GM20000 (cell line): ENCODE results near the gene TLR2.

Experiments
- DNase-seq: peaks from one replicate; pipeline ENCODE4 v3.0.0; 2012; ENCODE audit warnings: low spot score
- TF ChIP-seq, protein P1 (sequence below): IDR thresholded peaks from 2 replicates; pipeline ENCODE4 v1.5.1; 2012; ENCODE audit warnings: mild to moderate bottlenecking, control low read depth; ENCODE audit errors: extremely low read depth, missing control alignments

The TLR2 gene

DNA sequence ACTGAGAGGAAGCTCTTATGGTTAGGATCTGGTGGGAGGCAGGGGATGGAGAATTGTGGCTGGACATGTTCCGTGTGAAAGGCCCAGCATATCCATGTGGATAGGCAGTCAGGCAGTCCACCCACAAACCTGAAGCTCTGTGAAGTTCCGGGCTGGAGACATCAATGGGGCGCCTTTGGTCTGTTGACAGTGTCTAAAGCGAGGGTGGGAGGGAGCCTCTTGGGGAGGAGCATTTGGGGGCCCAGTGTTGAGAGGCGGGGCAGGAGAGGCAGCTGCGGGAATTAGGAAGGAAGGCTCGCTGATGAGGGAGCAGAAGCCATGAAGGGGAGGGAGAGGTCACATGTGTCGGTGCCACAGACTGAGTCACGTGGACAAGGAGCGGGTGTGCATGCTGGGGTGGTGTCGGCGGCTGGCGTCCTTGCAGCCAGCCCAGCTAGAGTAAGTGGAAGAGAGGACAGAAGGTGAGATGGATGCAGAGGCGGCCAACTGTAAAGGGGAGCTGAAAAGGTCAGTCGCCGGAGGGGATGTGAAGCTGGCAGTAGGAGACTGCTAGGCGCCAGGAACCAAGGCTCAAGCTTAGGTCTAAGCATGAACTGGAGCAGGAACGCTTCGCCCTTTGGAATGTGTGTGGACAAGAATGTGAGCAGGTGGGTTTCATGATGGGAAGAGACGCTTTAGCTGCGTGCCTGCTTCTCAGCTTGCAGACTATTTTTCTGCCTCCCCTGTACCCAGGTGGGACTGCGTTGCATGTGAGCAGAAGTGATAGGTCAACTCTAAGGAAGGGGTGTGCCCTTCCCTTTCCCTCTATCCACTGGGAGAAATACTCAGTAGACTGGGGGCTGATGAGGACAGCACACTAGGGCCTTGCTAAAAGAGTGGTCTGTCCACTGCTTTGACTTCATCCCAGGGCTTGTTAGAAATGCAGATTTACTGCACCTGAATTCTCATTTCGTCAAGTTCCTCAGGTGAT lies 44.0 kb upstream of the TLR2 start:
- DNase-seq: no peak

GRCh38 chr4:153641532-153641931 lies 42.5 kb upstream of the TLR2 start:
- TF ChIP-seq, protein P1, sequence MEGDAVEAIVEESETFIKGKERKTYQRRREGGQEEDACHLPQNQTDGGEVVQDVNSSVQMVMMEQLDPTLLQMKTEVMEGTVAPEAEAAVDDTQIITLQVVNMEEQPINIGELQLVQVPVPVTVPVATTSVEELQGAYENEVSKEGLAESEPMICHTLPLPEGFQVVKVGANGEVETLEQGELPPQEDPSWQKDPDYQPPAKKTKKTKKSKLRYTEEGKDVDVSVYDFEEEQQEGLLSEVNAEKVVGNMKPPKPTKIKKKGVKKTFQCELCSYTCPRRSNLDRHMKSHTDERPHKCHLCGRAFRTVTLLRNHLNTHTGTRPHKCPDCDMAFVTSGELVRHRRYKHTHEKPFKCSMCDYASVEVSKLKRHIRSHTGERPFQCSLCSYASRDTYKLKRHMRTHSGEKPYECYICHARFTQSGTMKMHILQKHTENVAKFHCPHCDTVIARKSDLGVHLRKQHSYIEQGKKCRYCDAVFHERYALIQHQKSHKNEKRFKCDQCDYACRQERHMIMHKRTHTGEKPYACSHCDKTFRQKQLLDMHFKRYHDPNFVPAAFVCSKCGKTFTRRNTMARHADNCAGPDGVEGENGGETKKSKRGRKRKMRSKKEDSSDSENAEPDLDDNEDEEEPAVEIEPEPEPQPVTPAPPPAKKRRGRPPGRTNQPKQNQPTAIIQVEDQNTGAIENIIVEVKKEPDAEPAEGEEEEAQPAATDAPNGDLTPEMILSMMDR: no peak
- DNase-seq: no peak

More for the DNA sequence above, 44.0 kb upstream of the TLR2 start:
- TF ChIP-seq, protein P1: no peak

GRCh38 chr4:153643406-153644383 lies 40.4 kb upstream of the TLR2 start:
- TF ChIP-seq, protein P1: no peak
- DNase-seq: peak; percentile 76

DNA sequence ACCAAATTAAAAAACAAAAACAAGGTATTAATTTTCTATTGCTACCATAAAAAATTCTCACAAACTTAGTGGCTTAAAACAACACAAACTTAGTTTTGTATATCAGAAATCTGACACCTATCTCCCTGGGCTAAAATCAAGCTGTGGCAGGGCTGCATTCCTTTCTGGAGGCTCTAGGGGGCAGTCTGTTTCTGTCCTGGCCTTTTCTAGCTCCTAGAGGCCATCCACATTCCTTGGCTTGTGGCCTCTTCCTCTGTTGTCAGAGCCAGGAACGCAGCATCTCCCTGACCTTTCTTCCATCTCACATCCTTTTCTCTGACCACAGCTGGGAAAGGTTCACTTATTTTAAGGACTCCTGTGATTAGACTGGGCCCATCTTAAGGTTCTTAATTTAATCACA lies 38.9 kb upstream of the TLR2 start:
- no peak for DNase-seq
- TF ChIP-seq, protein P1: no peak

GRCh38 chr4:153646261-153646660 lies 37.8 kb upstream of the TLR2 start:
- TF ChIP-seq, protein P1: no peak
- DNase-seq: no peak

GRCh38 chr4:153646978-153647377 lies 37.1 kb upstream of the TLR2 start:
- no peak for DNase-seq
- TF ChIP-seq, protein P1: no peak
